ENCODE data around the gene OR56A4.

Gene OR56A4, protein sequence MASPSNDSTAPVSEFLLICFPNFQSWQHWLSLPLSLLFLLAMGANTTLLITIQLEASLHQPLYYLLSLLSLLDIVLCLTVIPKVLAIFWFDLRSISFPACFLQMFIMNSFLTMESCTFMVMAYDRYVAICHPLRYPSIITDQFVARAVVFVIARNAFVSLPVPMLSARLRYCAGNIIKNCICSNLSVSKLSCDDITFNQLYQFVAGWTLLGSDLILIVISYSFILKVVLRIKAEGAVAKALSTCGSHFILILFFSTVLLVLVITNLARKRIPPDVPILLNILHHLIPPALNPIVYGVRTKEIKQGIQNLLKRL

GRCh38 chr11:6006846-6007245, at the start of gene OR56A4:
TSS of gene OR56A4 (minus strand) at chr11:6006946. CDS start at chr11:6002992, 3,954 bp downstream.
- no peak for DNase-seq

- DNase-seq: no peak
These were observed 48.8 kb upstream of the OR56A4 start for GRCh38 chr11:6055569-6055968.

GRCh38 chr11:6052374-6052773, 45.6 kb upstream of the OR56A4 start:
- no peak for DNase-seq

DNA sequence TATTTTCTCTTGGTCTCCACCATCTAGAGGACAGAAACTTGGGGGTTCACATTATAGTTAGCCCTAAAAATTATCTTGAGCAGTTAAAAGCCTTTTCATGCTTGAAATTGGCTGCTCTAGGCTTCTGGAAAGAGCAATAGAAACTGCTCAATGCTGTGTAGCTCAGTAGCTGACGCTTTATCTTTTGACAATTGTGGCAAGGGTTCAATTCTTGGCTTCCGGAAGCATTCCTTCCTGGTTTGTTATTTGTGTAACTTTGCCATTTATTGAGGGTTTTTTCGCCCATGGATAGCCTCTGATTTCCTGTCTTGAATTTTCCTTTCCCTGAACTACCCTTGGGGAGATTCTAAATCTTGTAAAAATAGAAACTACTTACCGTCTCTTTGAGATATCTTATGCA, 34.1 kb upstream of the OR56A4 start:
- no peak for DNase-seq

DNA sequence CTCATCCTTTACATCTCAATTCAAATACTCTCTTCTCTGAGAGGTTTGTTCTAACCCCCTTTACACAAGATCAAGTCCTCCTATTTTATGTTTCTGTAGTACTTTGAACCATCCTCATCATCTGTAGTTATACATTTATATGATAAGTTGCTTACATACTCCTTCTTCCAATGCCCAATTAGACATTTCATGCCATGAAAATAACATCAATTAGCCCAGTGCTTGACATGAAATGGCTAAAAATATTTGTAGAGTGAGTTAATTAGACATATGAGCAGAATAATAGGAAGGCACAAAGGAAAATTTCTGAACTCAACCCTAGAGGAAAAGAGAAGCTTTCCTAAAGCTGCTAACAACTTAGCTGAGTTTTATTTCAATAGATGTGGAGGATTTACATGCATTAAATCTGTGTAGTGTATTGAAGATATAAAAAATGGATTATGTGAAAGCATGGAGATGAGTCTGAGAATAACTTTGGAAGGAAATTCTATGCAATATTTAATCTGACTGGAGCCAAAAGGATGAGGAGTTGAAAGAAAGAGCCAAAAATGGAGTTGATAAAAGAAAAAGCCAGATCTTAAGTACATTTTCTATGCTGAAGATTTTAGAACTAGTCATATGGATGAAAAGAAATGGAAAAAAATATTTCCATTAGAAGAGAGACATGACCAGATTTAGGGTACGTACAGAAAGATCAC, 24.1 kb upstream of the OR56A4 start, which contains the start of gene OR56A1:
OR56A1 (minus strand) TSS at position 51 of the 698 bp plus-strand sequence. CDS start 3,066 bp downstream, outside the sequence.
- no peak for DNase-seq

GRCh38 chr11:6027501-6027900, 20.8 kb upstream of the OR56A4 start:
- no peak for DNase-seq

DNA sequence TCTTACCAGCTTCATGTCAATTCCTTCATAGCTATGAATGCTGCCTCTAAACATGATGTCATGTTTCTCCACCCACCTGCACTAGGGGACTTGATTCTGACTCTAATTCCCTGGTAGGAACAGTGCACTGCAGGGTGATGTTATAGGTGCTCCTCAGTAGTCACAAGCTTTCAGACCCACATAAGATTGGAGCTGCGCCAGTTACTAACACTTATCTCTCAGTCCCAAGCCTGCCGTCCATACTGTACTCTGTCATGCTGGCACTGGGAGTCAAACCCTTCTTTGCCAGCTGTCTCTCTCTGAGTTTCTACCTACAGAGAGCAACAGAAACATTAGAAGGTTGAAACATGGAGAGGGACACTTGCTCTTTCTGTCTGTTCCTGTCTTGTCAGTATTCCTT, 18.3 kb upstream of the OR56A4 start:
- DNase-seq: no peak

DNA sequence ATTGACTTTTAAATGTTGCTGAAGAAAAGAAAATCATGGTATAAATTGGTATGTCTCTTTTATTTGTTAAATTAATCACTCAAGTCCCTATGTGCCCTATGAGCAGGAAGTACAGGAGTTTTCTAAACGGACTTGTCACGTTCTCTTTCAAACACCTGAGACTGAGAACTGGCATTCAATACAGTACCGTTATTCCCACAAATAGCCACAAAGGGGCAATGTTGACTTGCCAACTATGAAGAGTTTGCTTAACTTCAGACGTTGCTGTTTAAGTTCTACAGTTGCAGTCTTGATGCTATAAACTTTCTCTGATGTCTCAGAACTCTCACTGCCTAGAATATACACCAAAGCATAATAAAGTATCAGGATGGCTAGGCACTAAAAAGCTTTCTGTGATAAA, 16.2 kb upstream of the OR56A4 start:
- no peak for DNase-seq

DNA sequence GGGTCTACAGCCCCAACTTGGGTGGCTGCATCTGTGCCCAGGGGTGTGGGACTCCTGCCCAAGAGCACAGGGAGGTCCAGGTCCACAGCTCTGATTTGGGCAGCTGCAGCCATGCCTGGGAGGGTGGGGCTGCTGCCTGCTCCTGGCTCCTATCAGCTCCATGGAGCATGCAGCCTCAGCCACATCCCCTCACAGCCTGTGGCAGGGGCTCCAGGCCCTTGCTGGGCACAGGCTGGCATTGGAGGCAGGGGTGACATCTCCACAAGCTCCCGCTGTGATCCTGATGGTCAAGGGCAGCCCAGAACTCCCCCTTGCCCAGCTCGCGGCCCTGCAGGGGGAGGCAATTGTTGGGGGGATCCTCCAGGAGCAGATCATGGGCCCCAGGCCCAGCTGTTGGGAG, 6.3 kb upstream of the OR56A4 start:
- no peak for DNase-seq

DNA sequence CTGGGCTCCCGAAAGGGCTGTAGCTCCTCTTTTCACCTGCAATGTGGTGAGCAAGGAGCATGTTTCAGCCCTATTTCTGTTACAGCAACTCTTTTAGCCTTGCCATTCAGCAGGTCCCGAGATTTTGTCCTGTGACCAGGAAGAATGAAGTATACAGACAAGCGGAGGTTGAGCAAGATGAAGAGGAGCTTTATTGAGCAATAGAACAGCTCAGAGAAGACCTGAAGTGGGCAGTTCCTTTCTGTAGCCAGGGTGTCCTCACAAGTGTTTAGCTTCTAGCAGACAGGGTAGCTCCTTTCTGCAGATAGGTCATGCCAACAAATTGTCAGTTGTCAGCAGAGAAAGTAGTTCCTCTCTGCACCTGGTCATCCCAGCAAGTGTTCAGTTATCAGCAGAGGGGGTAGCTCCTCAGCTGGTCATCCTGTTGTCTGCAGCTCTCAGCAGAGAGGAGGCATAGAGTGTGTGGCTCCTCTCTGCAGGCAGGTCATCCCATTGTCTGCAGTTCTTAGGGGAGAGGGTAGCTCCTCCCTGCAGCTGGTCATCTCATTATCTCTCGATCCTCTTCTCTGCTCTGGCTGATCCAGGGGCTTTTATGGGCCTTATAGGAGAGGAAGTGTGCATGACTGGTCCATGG, 5.4 kb upstream of the OR56A4 start:
- no peak for DNase-seq

DNA sequence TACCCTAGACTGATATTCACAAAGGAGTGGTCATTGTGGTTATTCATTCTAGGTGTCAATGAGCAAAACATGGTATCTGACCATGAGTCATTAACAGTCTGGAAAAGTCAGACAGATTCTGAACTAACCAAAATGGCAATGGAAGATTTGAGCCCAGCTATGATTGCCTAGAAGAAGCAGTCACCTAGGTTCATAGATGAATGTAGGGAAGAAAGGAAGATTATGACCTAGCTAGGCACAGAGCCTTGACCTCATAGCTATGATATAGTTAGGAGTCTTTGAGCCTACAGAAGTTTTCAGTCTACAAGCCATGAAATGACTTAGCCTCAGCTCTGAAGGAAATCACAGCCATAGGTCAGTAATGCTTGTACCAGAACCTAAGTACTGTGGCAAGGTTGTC, 351 bp downstream of the OR56A4 start:
- no peak for DNase-seq

DNA sequence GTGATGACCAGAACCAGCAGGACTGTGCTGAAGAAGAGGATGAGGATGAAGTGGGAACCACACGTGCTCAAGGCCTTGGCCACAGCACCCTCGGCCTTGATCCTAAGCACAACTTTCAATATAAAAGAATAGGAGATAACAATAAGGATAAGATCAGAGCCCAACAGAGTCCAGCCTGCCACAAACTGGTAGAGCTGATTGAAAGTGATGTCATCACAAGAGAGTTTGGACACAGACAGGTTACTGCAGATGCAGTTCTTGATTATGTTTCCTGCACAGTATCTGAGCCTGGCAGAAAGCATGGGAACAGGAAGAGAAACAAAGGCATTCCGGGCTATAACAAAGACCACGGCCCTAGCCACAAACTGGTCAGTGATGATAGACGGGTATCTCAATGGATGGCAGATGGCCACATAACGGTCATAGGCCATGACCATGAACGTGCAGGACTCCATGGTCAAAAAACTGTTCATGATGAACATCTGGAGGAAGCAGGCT, 4.5 kb downstream of the OR56A4 start:
- no peak for DNase-seq

GRCh38 chr11:5994791-5995190, 12.0 kb downstream of the OR56A4 start:
- no peak for DNase-seq

GRCh38 chr11:5992604-5993251, 14.0 kb downstream of the OR56A4 start:
- no peak for DNase-seq

- DNase-seq: no peak
These were observed 14.6 kb downstream of the OR56A4 start for GRCh38 chr11:5992150-5992549.

DNA sequence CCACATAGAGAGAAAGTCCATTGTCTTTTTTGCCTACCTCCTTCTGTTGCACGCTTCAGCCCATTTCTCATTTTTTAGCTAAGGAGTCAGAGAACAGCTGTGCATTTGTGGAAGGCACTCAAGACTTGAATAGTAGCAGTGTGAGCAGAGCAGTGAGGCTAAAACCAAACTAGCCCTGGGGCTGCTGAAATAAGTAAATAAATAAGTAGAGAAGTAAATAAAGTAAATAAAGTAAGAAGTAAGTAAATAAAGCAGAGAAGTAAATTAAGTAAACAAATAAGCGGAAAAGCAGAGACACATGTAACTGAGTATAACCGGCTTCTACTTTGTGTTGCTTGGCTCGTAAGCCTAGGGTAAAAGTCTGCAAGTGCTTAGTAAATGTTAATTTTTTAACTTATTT, 17.5 kb downstream of the OR56A4 start:
- no peak for DNase-seq

DNA sequence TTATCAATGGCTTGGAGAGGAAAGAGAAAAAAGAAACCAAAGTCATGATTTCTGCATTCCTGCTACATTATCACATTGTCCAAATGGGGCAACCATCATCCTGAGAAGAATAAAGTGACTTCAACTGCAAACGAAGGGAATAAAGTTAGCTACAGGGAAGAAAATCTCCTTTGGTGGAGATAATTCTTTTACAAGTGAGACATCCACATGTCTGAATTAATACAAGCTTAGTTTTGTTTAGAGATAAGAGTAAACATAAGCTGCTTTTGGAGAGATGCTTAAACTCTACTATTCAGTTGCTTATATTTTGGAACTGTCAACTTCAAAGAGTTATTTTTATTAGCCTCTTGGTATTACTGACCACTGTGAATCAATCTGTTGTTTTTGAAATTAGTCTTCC, 19.9 kb downstream of the OR56A4 start, which contains the start of gene OR52L1:
OR52L1 (minus strand) TSS at position 101 of the 400 bp plus-strand sequence; CDS start at position 46, 55 bp downstream.
- DNase-seq: no peak

- no peak for DNase-seq
These were observed 23.3 kb downstream of the OR56A4 start for GRCh38 chr11:5983443-5983842.

DNA sequence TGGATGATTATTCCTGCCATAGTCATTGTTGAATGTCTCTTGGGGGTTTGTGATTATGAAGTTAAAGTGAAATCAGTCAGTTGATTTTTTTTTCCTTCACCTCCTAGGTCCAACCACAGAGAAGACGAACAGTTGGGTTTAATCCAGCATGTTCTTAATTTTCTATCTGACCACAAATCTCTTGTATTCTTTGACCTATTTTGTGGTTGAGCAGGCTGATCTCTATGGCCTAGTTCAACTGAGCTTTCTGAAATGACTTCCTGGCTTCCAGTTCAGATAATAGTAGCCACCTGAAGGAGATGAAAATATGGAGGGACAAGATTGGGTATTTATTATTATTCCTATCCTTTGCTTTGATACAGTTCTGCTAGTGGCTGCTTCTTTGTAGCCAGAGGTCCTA, 33.2 kb downstream of the OR56A4 start:
- DNase-seq: no peak

DNA sequence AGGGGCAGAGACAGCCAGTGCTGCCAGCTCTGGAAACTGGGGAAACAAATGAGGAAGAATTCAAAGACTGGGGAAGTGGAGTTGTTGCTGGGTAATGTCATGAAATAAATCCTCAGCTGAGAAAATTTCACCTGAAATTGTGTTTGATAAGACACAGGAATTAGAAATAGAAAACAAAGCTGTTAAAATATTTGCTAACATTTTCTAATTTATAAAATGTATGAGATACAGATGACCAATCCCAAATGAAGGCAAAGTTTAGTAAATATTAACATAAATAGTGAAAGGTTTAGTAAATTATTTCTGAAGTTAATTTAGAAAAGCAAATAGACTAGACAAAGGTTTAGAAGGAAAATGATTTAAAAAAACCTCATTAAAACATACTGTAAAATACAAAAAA, 38.4 kb downstream of the OR56A4 start, which contains the start of gene OR56A5:
OR56A5 (minus strand) TSS at position 101 of the 400 bp plus-strand sequence; CDS start at position 101, 0 bp downstream.
- no peak for DNase-seq

- no peak for DNase-seq
These were observed 39.0 kb downstream of the OR56A4 start for GRCh38 chr11:5967708-5968107.

- DNase-seq: no peak
These were observed 39.8 kb downstream of the OR56A4 start for GRCh38 chr11:5966958-5967357.

Data from left hindlimb (tissue), 1 donor.